Gastrocnemius medialis (tissue), 4 donors: Measurements from ENCODE around the gene WDR26.
"Not testable (repeated sequence)": the region's sequence is repeated elsewhere in the genome, so short reads cannot be mapped to it uniquely, and the experiment has no call there.

Experiments used
- CTCF ChIP-seq, 5 experiments: fragments of 450-650 bp in 3 of 5; fragments of 200-600 bp in 2 of 5; sonication (generic) in 2 of 5; IDR thresholded peaks in 4 of 5; conservative IDR thresholded peaks in 1 of 5; 1 replicate in 4 of 5; 2 replicates in 1 of 5; pipeline ENCODE4 v1.5.1; 2016 to 2019; ENCODE audit warnings: antibody characterized with exemption in 5 of 5, mild to moderate bottlenecking in 3 of 5, moderate library complexity in 3 of 5
- POLR2A ChIP-seq, 2 donors: fragments of 450-650 bp; IDR thresholded peaks; one replicate each; pipeline ENCODE4 v1.6.1; 2017; ENCODE audit warnings: antibody characterized with exemption in 2 of 2, mild to moderate bottlenecking in 2 of 2, moderate library complexity in 2 of 2

DNA sequence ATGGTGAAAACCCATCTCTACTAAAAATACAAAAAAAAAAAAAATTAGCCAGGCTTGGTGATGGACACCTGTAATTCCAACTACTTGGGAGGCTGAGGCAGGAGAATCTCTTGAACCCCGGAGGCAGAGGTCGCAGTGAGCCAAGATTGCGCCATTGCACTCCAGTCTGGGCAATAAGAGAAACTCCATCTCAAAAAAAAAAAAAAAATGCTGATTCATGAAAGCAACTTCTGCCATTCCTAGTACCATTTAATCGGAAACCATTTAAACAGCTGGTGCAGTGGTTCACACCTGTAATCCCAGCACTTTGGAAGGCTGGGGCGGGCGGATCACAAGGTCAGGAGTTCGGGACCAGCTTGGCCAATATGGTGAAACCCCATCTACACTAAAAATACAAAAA lies 5.9 kb downstream of the WDR26 start:
- not testable (repeated sequence) for TF ChIP-seq CTCF (IDR thresholded peaks at IDR 0.05 in 4 of 5, conservative IDR thresholded peaks at IDR 0.05 in 1 of 5); POLR2A (IDR thresholded peaks at IDR 0.05)
